GM13977 (cell line): ENCODE measurements around the gene CILP2.

Experiments
- DNase-seq: peaks from one replicate; pipeline ENCODE4 v3.0.0; 2012; ENCODE audit warnings: low spot score
- CTCF ChIP-seq: IDR thresholded peaks from 2 replicates; pipeline ENCODE4 v1.5.1; 2012; ENCODE audit warnings: mild to moderate bottlenecking, control low read depth; ENCODE audit not compliant: insufficient read depth; ENCODE audit errors: extremely low read depth, missing control alignments
- in situ Hi-C: fragments of 300-500 bp; cut with MboI; formaldehyde crosslinking; loops from one replicate; pipeline ENCODE4 v1.12.0; 2022; ENCODE audit warnings: low sequenced_read_pairs, low pct_unique_long_range_greater_than_20kb, mixed read lengths, inconsistent platforms; ENCODE audit not compliant: unreplicated experiment

Gene CILP2

GRCh38 chr19:19562665-19563347 is 24.7 kb downstream of the CILP2 start:
- in situ Hi-C loops, result no loop called here
- TF ChIP-seq CTCF, result peak; percentile 12
- DNase-seq, result no peak

GRCh38 chr19:19563348-19563848 is 25.3 kb downstream of the CILP2 start:
- in situ Hi-C loops, result no loop called here
- TF ChIP-seq CTCF, result no peak
- DNase-seq, result no peak

- no peak for DNase-seq
- in situ Hi-C loops, result no loop called here
- no peak for TF ChIP-seq CTCF
Measured at GRCh38 chr19:19566306-19566705, 28.2 kb downstream of the CILP2 start.

GRCh38 chr19:19567391-19567790 is 29.3 kb downstream of the CILP2 start:
- TF ChIP-seq CTCF, result no peak
- in situ Hi-C loops, result no loop called here
- no peak for DNase-seq

GRCh38 chr19:19568802-19569756 is 31.0 kb downstream of the CILP2 start:
- TF ChIP-seq CTCF, result no peak
- in situ Hi-C loops, result no loop called here
- no peak for DNase-seq

- in situ Hi-C loops, result no loop called here
- no peak for TF ChIP-seq CTCF
- DNase-seq, result no peak
Measured at GRCh38 chr19:19570571-19570970, 32.5 kb downstream of the CILP2 start.
